ENCODE data around the gene MPZL1.

- TF ChIP-seq CTCF (conservative IDR thresholded peaks at IDR 0.05; ENCODE audit: low read length) (peak; percentile 98), EZH2phosphoT487 (IDR thresholded peaks at IDR 0.05; ENCODE audit: borderline replicate concordance, low read depth, low read length) (no peak)
These were observed 33.8 kb upstream of the MPZL1 start for GRCh38 chr1:167687919-167688519.
